MM.1S (cell line): ENCODE results near the gene HOXC10.

Source experiments
- DNase-seq: peaks from one replicate; pipeline ENCODE4 v3.0.0-alpha.2; 2015
- H2AFZ ChIP-seq: fragments of 300-600 bp; sonication (generic); 2 replicates; pipeline ENCODE4 v1.6.0; 2016; ENCODE audit warnings: antibody characterized with exemption, low read length
- H3F3A ChIP-seq: fragments of 300-600 bp; sonication (generic); 2 replicates; pipeline ENCODE4 v1.6.1; 2016; ENCODE audit warnings: mild to moderate bottlenecking, antibody characterized with exemption, low read length, moderate library complexity, mixed read lengths; ENCODE audit not compliant: insufficient read depth
- H3K27ac ChIP-seq: fragments of 300-600 bp; sonication (generic); 2 replicates; pipeline ENCODE4 v1.5.1; 2016; ENCODE audit warnings: mild to moderate bottlenecking, low read length
- H3K27me3 ChIP-seq: fragments of 300-600 bp; sonication (generic); replicated peaks from 2 replicates; pipeline ENCODE4 v1.6.0; 2016; ENCODE audit warnings: low read length; ENCODE audit not compliant: insufficient read depth
- H3K36me3 ChIP-seq: fragments of 300-600 bp; sonication (generic); replicated peaks from 2 replicates; pipeline ENCODE4 v1.6.1; 2016; ENCODE audit warnings: mild to moderate bottlenecking, low read length, mixed read lengths; ENCODE audit not compliant: insufficient read depth
- H3K4me1 ChIP-seq: fragments of 300-600 bp; sonication (generic); 2 replicates; pipeline ENCODE4 v1.6.1; 2016; ENCODE audit warnings: low read length, mixed read lengths
- H3K4me2 ChIP-seq: fragments of 300-600 bp; sonication (generic); 2 replicates; pipeline ENCODE4 v1.6.0; 2016; ENCODE audit warnings: low read depth, low read length
- H3K4me3 ChIP-seq: fragments of 300-600 bp; sonication (generic); 2 replicates; pipeline ENCODE4 v1.5.1; 2016; ENCODE audit warnings: low read length, mixed read lengths
- H3K79me2 ChIP-seq: fragments of 300-600 bp; sonication (generic); 2 replicates; pipeline ENCODE4 v1.6.1; 2016; ENCODE audit warnings: mixed run types, low read length, mixed read lengths
- H3K9ac ChIP-seq: fragments of 300-600 bp; sonication (generic); 2 replicates; pipeline ENCODE4 v1.6.1; 2016; ENCODE audit warnings: low read length, mixed read lengths
- H3K9me2 ChIP-seq: fragments of 300-600 bp; sonication (generic); replicated peaks from 2 replicates; pipeline ENCODE4 v1.6.1; 2016; ENCODE audit warnings: mild to moderate bottlenecking, low read length, mixed read lengths; ENCODE audit not compliant: insufficient read depth
- H3K9me3 ChIP-seq: fragments of 300-600 bp; sonication (generic); replicated peaks from 2 replicates; pipeline ENCODE4 v1.6.1; 2016; ENCODE audit warnings: mild to moderate bottlenecking, low read length, mixed read lengths; ENCODE audit not compliant: insufficient read depth
- H4K20me1 ChIP-seq: fragments of 300-600 bp; sonication (generic); 2 replicates; pipeline ENCODE4 v1.6.1; 2016; ENCODE audit warnings: mild to moderate bottlenecking, low read length, moderate library complexity, mixed read lengths; ENCODE audit not compliant: insufficient read depth
- CTCF ChIP-seq: fragments of 300-600 bp; sonication (generic); IDR thresholded peaks from 2 replicates; pipeline ENCODE4 v1.5.1; 2016; ENCODE audit warnings: antibody characterized with exemption, low read length, mixed read lengths
- EZH2 ChIP-seq: fragments of 300-600 bp; sonication (generic); optimal IDR thresholded peaks from 2 replicates; pipeline ENCODE3; 2017; ENCODE audit warnings: low read depth, mild to moderate bottlenecking, antibody characterized with exemption, low read length, mixed read lengths
- EZH2phosphoT487 ChIP-seq: fragments of 300-600 bp; sonication (generic); IDR thresholded peaks from 2 replicates; pipeline ENCODE4 v1.6.1; 2018; ENCODE audit warnings: antibody characterized with exemption, low read length

Gene HOXC10

GRCh38 chr12:54010972-54011664 lies 26.2 kb downstream of the HOXC10 start:
- H3K9ac ChIP-seq, result no peak overlapping the region

GRCh38 chr12:54011665-54012532 lies 27.0 kb downstream of the HOXC10 start:
- Histone ChIP-seq H3K36me3 (no peaks in the 10 kb centered on the region), H3K9ac (no peak overlapping the region), H3K9me3 (no peaks in the 10 kb centered on the region), H3F3A (no peaks in the 10 kb centered on the region), H3K27me3 (peaks cover 95% of the 10 kb centered on the region), H3K4me2 (peak overlapping the region; percentile 35; the same call in 1 of the 2 replicates), H3K4me3 (no peak overlapping the region), H3K9me2 (no peaks in the 10 kb centered on the region), H3K4me1 (no peaks in the 10 kb centered on the region), H3K79me2 (no peaks in the 10 kb centered on the region), H3K27ac (no peak overlapping the region), H2AFZ (no peak overlapping the region), H4K20me1 (no peaks in the 10 kb centered on the region)
- TF ChIP-seq EZH2phosphoT487 (no peak), CTCF (no peak), EZH2 (no peak)
- no peak for DNase-seq

More at GRCh38 chr12:54010972-54011664, 26.2 kb downstream of the HOXC10 start:
- TF ChIP-seq CTCF (no peak), EZH2phosphoT487 (0 out of 2 replicates have a peak, but pooled peaks have one; percentile 43)
- no peaks in the 10 kb centered on the region for H4K20me1 ChIP-seq
- peak overlapping the region; percentile 35; the same call in 1 of the 2 replicates for H3K4me2 ChIP-seq
- DNase-seq, result no peak
- no peaks in the 10 kb centered on the region for H3K9me2 ChIP-seq
- no peak overlapping the region for H3K4me3 ChIP-seq
- 0 out of 2 replicates have a peak, but pooled peaks cover 5% of the 10 kb centered on the region for H3K4me1 ChIP-seq
- H3K36me3 ChIP-seq, result no peaks in the 10 kb centered on the region
- H2AFZ ChIP-seq, result no peak overlapping the region
- H3K79me2 ChIP-seq, result no peaks in the 10 kb centered on the region
- H3K27me3 ChIP-seq, result peaks cover 96% of the 10 kb centered on the region
- no peaks in the 10 kb centered on the region for H3F3A ChIP-seq
- no peaks in the 10 kb centered on the region for H3K9me3 ChIP-seq
- H3K27ac ChIP-seq, result no peak overlapping the region

GRCh38 chr12:54012631-54013409 lies 27.9 kb downstream of the HOXC10 start:
- Histone ChIP-seq H3K27me3 (peaks cover 93% of the 10 kb centered on the region), H3K9me3 (no peaks in the 10 kb centered on the region), H3K4me3 (no peak overlapping the region), H3F3A (no peaks in the 10 kb centered on the region), H3K4me1 (no peaks in the 10 kb centered on the region), H3K4me2 (no peak overlapping the region), H3K36me3 (no peaks in the 10 kb centered on the region), H3K9ac (no peak overlapping the region), H2AFZ (no peak overlapping the region), H3K79me2 (no peaks in the 10 kb centered on the region), H4K20me1 (no peaks in the 10 kb centered on the region), H3K27ac (no peak overlapping the region), H3K9me2 (no peaks in the 10 kb centered on the region)
- TF ChIP-seq EZH2 (no peak), CTCF (no peak; the same call in 1 of the 2 replicates), EZH2phosphoT487 (no peak)
- no peak for DNase-seq
